Stimulated activated CD4-positive, alpha-beta T cell treated with anti-CD3 and anti-CD28 coated beads, TNF-alpha, amount 100 ng/mL, for 1 hour (primary cell): ENCODE measurements around the gene SMPD3.

ENCODE experiments used
- DNase-seq, 3 donors: peaks; one replicate each; pipeline ENCODE4 v3.0.0-alpha.2; 2020; ENCODE audit warnings: low read depth in 3 of 3, low spot score in 1 of 3

SMPD3 gene

DNA sequence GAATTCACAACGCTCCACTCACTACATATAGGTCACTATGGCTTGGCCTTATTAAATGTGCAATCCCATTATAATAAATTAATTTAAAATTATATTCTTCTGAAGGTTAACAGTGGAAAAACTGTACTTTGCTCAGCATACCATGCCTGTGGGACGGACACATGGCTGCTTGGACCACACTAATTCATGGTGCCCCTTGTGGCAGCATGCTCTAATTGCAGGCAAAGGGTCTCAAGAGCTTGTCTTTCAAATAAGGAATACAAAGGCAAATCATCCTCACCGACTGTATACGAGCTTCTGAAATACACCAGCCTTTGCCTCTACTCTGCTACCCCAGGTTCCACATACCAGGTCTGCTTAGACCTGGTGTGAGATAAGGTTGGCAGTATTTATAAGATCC is 11.7 kb downstream of the SMPD3 start:
- no peak for DNase-seq

DNA sequence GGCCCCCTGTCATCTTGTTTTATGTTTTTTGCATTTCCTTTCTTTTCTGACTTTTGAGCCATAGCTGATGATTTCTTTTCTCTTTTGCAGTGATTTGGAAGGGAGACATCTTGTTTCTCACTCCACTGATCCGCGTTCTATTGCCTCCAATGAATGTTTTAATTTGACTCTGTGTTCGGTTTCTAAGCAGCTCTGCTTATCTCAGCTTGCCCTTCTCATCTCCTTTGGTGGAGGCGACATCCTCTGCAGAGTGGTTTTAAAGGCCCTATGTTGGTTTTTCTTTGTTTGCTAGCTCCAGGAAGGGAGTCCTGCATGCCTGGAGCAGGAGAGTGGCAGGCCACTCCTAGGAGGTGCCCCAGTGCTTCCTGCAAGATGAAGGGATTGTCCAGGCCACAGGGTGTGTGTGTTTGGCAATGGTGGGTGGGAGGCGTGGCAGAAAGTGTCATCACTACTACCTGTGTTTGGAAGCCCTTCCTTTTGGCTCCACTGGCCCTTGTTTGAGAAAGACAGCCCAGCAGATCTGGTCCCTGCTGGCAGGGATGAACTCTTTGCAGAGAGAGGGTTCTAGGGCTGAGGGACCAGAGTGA is 13.6 kb downstream of the SMPD3 start:
- DNase-seq, result no peak

DNA sequence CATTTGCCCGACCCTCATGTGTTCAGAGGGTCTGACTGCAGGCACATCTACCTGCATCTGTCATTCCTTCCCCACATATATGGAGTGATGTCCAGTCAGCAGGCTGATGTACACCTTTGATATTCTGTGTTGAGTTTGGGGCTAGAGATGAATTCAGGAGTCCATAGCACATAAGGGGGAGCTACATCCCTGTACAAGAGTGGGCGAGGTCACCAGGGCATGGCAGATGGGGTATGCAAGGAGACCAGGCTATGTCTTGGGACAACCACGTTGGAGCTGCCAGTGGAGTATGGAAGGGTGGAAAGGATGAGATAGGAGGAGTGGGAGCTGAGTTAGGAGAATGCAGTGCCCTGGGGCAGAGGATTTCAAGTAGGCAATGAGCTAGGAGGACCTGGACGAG is 15.0 kb downstream of the SMPD3 start:
- DNase-seq, result no peak

DNA sequence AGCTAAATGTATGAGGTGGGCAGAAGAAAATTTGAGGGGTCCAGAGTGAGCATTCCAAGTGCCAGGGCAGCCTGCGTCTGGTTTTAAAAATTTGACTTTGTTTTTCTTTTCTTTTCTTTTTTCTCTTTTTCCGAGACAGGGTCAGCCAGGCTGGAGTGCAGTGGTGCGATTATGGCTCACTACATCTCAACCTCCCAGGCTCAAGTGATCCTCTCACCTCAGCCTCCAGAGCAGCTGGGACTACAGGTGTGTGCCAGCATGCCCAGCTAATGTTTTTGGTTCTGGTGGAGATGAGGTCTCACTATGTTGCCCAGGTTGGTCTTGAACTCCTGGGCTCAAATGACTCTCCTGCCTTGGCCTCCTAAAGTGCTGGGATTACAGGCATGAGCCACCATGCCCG is 15.6 kb downstream of the SMPD3 start:
- no peak for DNase-seq

DNA sequence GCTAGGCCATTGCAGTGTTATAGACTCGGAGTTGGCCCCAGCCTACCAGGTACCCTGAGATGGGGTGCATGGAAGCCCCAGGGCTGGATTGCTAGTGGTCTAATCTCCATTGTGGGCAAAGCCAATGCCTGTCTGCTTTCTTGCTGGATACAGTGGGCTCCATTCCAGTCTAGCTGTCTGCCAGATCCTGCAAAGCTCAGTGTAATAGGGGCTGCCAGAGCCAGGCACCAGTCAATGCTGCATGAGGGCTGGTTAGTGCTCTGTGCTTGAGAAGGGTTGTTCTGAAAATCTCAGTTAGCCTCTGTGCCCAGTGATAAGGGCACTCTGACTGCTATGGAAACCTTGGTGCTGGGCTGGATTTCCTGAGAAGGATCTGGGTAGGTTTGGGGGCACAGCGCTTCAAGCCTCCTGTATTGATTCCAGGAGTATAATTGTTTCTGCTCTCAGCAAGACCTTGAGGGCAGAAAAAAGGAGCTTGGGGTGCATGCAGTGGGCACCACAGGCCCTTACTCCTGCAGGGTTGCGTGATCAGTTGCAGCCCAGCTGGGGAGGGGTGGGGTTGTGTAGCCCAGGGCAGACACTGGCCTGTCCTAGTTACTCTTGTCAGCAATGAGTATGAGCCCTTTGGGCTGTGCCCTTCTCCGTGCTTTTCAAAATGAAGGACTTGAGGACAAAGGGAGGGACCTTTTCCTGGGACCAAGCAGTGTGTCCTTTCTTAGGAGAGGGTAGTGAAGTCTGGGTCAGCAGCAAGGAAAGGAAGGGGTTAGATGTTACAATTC is 19.0 kb downstream of the SMPD3 start:
- DNase-seq, result no peak

DNA sequence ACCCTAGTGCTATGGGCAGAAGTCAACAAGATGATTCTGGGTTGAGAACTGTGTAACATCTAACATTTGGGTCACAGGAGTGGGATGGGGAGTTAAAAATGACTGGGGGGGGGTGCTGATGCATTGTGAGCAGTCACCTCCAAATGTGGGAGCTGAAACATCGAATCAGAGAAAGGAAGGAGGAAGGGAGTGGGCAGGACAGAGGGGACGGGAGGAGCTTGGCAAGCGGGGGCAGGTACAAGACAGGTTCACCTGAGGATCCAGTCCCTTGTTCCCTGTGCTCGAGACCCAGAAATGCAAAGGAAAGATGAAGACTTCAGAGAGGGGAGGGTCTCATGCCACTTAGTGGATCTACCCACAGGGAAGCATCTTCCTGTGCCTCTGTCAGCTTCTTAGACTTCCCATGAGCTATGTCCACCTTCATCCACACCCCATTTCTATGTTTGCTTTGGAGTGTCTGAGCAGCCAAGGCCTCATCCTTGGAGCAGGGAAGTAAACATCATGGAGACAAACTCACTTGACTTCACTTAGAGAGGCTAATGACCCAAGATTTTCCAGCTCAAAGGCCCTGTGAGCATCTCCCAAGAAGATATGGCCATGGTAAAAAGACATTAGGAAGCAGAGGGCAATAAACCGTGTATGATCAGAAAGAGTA is 20.5 kb downstream of the SMPD3 start:
- DNase-seq, result no peak

DNA sequence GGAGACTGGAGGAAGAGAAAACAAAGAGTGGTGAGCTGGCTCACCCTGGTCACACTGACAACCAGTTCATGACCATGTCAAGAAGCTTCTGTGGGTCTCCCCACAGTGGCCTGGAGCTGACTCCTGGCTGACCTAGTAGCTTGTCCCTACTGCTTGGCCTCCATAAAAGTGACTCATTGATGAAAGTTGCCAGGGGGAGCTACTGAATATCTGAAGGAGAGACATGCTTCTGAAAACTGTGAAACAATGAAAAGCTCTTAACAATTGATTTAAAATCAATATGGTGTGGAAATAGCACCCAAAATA is 22.0 kb downstream of the SMPD3 start:
- DNase-seq, result no peak

DNA sequence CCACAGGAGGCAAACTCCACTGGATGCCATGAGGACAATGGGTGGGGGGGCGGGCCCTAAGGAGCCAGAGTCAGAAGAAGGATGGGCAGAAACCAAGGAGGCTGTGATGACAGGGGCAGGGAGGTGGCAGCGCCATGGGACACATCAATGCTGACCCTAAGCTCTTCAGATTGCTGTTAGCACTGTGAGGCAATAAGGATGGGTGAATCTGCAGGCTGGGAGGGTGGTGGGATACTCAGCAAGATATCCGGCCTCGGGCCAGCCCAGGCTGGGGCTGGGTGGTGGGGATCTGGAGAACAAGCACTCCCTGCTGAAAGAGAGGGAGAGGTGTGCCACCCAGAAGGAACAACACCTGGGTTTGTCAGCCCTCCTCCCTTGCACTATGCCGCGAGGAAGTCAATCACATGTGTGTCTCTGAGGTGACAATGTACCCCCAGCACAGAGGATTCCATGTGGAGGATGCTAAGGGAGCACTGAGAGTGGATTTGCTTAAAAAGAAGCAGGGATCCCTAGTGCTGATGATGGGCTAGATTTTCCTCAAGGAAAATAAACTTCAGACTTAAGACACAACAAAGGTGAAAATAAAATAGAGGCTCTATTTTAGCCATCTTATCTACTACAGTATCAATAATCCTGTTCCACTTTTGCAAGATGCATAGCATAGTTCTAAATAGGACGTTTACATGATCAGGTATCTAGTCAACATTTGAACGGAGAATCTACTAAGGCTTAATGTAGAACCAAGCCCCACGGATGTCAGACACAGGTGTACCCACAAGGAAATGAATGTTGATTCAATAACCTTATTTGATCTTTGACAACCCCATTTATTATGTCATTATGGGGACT is 22.6 kb downstream of the SMPD3 start:
- DNase-seq, result no peak

DNA sequence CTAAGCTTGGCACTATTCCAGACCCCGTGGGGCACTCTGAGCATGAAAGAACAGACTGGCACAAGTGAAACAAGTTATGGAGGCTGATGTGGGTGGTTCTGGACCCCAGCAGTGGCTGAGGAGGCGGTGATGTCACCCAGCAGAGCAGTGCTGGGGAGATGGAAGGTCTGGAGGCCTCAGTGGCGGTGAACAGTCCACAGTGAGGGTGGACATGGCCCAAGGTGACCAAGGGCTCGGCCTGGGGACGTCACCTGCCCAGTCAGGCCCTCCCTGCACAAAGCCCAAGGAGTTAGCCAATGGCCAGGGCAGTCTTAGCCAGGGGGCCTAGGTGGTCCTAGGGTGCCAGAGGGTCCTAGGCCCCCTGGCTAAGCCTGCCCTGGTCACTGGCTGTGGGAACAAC is 24.5 kb downstream of the SMPD3 start:
- no peak for DNase-seq

DNA sequence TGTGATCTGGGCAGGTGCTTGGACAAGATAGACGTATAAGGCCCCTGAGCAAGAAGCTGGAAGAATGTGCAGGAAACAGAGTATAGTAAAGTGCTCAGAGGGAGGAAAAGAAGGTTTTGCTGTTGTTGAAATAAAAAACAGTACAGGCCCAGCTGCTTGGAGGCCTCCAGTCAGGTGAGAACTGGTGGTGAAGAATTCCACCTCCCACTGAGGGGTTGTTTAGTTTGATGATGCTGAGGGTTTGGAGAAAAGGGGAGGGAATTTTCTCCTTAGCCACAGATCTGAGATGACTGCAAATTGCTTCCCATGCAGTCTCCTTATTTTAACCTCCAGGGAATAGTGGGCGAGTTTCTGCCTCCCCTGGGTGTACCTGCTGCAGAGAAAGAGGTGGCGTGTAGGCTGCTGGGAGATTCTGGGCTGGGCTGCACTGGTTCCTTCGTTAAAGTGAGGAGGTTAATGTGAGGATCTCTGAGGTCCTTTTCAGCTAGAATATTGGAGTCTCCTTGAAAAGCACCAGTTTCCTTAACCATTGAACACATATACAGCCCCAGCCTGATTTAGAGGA is 25.8 kb downstream of the SMPD3 start:
- DNase-seq, result no peak

DNA sequence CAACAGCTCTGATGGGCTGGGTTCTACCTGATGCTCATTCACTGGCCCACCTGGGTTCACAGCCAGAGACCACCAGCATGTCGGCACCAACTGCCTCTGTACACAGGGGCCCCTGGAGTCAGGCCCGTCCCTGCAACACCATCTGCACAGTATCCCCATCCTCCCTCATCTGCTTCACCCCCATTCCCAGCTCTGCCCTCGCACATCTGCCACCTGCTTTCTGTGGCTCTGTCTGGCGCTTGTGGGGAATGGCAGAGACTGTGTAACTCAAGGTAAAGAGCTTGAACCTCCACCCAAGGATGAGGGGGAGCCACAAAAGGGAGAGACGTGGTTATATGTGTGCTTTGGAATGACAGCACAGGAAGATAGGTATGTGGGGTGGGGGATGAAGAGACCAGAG is 27.2 kb downstream of the SMPD3 start:
- no peak for DNase-seq

DNA sequence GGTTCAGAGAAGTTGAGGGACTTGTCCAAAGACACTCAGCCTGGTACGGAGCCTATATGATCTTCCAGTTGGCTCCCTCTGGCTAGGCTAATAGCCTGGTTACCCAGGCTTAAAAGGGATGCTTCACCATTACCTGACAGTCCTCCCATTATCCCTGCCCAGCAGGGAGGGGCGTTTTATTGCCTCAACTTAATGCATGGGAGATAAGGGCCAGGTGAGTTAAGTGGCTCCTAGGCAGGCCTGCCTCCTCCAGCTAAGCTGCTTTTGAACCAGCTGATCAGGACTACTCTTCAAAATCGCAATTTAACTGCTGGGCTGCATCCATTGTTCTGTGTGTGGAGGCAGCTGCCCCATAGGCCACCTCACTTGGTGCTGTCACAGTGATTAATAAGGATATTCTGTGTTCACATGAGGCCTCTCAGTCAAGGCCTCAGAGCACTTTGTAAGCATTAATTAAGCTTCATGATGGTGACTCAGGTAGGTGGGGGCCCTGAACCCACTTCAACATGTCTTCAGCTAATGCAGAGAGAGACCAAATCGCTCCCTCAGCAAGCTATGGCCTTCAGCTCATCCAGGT is 27.9 kb downstream of the SMPD3 start:
- no peak for DNase-seq

DNA sequence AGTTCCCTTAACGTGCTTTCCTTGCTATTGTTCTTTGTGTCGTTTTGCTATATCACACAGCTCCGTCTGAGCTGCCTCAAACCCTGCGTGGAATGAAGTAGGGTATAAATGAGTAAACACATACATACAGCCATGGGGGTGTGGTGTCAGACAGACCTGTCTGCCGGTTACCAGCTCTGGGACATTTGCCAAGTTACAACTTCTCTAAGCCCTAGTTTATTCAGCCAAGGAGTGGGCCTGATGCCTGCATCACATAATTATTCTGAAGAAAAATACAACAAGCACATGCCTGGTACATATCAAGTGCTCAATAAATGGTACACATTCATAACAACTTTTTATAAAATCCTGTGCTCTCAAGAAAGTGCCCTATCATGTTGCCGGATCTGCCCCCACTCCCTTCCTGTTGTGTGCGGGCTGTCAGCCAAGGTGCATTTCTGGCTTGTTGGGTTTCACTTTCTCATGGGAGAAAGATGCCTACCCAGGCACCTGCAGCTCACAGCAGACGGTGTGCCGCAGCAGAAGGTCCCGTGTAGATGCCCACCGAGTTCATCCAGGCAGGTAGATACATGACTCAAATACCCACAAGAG is 30.5 kb downstream of the SMPD3 start:
- peak; percentile 47 to 65 (median 55) for DNase-seq

DNA sequence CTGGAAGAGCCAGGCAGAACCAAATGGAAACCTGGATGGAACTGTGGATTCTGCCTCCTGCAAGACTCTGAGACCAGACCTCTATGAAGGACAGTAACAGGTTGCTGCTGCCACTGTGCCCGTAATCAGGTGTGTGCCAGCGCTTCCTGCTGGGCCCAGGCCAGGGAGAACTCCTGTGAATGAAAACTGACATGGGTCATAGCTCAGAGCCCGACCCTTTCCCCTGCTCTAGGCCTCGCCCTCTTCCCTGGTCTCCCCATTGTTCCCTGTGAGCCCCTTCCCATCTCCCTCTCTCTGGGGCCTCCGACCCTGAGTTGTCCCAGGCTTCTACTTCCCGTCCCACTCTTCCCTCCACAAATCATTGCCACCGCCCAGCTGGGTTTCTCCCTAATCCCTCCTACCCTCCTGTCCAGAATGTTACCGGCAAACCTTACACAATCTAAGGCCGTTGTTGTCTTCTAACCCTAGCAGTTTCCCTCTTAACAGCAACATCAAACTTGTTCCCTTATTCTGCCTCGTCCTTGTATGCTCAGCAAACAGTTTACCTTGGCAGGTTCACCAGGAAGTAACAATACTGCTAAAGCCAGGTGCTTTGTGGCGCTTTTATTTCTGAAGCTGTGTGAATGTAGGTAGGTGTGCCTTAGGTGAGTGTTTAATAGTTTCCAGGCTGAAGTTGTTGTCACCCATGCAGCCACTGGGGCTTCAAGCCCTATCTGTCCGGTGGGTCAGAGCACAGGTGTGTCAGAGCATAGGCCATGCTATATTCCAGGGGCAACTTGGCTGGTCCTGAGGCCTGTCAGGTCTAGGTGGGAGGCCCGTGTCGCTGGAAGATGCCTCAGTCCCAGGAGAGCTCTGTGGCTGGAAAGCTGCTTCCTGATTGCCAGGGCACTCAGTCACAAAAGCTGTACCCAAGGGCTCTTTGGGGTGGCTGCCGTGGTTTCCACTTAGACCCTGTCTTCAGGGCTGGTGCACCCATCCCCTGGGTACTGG is 32.0 kb downstream of the SMPD3 start:
- DNase-seq, result no peak

DNA sequence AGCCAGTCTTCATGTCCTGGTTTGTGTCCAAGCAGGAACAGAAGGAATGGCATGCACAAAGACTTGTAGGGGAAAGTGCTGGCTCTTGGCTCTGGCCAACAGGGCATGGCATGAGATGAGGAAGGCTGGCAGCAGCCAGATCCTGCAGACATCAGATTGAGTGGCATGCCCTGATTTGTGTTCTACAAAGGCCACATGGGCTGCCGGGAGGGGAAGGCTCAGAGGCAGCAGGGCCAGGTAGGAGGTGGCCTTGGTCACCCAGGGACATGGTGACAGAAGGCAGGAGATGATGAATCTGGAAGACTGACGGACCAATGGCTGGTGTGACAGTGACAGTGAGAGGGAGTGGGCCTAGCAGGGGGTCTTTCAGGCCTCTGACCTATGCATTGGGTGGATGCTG is 33.7 kb downstream of the SMPD3 start:
- DNase-seq, result no peak

DNA sequence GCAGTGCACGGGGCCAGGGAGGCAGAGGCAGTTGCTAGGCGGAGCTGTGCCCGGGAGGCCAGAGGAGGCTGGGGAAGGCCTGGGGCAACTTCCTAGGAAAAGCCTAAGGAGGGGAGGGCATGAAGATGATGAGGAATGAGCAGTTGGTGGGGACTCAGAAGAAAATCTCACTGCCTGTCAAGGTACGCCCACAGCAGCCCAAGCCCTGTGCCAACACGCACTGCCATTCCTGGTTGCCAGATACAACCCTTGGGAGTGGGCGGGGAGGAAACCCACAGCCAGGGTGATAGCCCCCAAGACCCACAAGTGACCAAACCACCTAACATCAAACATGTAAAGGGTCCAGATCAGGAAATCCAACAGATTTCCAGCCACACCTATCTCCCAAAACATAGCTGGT is 36.2 kb downstream of the SMPD3 start:
- DNase-seq, result no peak

DNA sequence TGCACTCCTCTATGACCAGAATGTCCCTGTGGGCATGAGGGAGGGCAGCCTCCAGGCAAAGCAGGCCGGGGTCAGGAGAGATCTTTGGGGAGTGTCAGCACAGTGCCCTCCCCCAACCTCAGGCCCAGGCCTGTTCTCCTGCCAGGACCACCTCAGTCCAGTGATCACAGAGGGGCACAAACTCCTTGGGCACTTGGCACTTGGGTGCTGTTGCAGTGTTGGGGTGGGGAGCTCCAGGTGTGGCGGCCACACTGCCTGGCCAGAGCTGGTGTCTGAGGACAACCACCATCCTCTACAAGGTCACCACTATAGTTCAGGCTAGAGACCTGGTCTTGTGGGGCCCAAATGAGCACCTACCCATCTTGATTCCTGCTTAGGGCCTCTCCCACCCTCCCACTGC is 37.2 kb downstream of the SMPD3 start:
- DNase-seq, result no peak

DNA sequence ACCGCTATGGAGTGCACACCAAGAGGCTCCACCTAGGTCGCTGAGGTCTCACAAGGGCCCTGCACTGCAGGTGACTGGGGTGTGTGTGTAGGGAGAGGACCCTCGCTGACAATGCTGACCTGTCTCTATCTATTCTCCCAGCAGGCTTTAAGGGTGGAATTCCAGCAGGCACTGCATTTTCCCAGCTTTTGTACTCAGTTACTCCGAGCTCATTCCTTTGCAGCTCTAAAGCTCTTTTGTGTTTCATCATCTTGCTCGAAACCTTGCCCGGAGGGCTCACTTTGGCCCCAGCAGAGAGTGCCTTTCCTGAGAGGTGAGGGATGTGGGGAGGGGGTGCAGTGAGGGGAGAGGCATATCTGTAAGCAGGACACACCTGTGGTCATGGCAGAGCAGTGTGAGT is 39.3 kb downstream of the SMPD3 start:
- no peak for DNase-seq

DNA sequence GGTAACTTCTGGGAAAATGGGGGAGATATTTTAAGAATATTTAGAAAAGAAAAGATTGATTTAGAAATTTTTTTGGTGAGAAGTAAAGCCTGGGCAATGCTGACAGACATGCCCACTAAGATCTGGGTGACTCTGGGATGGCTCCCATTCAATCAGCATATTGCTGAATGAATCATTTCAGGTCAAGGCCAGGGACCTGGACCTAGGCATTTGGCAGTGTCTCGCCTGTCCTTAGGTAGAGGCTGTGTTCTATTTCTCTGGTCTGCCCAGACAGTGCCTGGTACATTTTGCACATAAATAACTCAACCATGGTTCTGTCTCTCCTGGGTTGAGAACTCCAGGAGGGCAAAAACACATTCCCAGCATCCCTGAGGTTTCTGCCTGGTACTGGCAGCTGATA is 39.9 kb downstream of the SMPD3 start:
- no peak for DNase-seq
